Bronchial smooth muscle cell (primary cell): Measurements from ENCODE around the gene MYOM3. TPM values are rescaled to one million over a fixed set of nuclear protein-coding genes. Genes with fewer than 3 reads are reported as not detected.

ENCODE experiments used
- total RNA-seq: library from RNA; depleted of rRNA; stranded (reverse); fragments of >200 nt; gene quantifications from 2 replicates; pipeline ENCODE4 v1.2.1, GENCODE V29; 2014

The MYOM3 gene
- total RNA-seq, result under 0.01 TPM in 1 of 2 replicates, not detected in the other

DNA sequence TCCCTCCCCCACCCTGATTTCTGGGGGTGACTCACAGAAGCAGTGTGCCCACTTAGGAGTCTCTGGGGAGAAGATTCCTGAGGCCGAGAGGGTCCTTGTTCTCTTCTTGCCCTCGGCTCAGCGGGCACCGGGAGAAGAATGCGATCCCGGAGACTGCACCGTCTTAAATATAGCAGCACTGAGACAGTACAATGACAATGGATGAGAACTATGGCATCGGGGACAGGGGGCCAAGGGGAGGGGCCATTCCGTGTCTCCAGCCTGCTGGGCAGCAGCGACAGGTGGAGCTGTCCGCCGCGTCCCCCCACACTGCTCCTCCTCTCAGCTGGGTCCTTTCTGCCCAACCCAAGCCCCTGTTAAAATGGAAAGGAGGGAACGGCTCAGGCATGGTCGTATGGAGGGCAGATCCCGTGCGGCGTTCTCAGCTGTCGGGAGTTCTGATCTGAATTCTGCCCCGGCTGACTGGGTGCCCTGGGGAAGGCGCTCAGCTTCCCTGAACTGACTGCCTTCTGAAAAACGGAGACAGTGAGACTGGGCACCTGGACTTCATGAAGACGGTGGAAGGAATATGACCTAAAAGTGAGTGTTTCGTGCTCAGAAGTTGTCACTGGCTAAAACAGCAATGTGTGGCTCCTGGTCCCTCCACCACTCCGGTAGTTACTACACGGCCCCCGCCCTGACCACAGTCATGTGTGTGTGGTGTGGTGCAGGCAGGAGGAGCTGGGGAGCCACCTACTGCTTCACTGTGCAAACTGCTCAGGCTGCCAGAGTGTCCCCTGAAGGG lies at the start of gene MYOM3:
MYOM3 (minus strand) TSS at position 140 of the 784 bp plus-strand sequence. CDS start 3,499 bp downstream, outside the sequence.

DNA sequence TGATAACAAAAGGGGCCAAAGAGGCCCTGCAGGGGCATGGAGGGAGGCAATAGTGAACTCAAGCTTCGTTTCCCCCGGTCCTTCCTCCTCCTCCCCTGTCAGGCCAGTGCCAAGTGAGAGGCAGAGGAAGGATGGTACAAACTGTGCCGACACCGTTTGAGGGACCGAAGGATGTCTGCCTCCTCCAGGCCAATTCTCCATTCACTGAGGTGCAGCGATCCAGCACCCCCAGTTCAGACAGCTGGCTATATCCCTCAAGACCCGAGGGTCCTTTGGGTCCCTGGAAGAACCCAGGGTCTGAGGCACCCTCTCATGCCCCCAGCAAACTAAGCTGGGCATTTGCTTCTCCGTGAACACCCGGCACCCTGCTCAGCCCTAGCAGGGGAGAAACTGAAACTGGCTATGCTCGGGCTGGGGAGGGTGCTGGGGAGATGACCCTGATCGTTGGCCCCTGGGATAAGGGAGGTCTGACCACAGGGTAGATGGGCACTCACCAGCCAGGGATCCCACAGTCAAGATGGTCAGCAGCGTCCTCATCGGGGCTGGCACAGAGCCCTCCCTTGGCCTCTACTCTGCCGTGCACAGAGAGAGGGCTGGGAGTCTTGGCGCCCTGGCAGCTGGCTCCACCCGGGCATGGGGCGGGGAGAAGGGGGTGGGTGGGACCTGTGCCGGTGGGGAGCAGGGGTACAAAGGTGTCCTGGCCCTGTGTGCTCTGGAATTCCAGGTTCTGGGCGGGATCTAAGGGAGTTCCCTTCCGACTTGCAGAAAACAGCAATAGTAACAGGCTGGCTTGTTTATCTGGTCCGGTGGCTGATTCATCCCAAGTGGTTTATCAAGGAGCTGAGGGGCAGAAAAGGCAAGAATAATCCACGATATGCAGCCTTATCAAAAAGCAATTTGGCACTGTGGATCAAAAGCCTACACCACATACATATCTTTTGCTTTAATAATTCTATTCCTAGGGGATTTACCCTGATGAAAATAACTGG lies 30.9 kb upstream of the MYOM3 start, which contains the start of gene IL22RA1:
IL22RA1 (minus strand) TSS at position 595 of the 989 bp plus-strand sequence; CDS start at position 537, 58 bp downstream.

Other genes starting within 250 kb of the MYOM3 start
- 3.3 and 3.9 TPM in 2 replicates for gene FUCA1, start 243.8 kb downstream of the MYOM3 start, total RNA-seq
- gene CNR2, start 198.8 kb downstream of the MYOM3 start, total RNA-seq, result not detected in 2 replicates
- gene PNRC2, start 152.3 kb downstream of the MYOM3 start, total RNA-seq, result 83.2 and 213 TPM in 2 replicates
- gene SRSF10, start 131.8 kb downstream of the MYOM3 start, total RNA-seq, result 65.6 and 89.6 TPM in 2 replicates
- gene IL22RA1, start 31.0 kb upstream of the MYOM3 start, total RNA-seq, result 0.09 TPM in 1 of 2 replicates, not detected in the other
- not detected in 2 replicates for gene IFNLR1, start 75.2 kb upstream of the MYOM3 start, total RNA-seq
- gene GRHL3, start 207.2 kb upstream of the MYOM3 start, total RNA-seq, result not detected in 2 replicates